ENCODE data around the gene CLIP3. TPM values are rescaled to one million over a fixed set of nuclear protein-coding genes. Genes with fewer than 3 reads are reported as not detected.
"Not testable (repeated sequence)": the region's sequence is repeated elsewhere in the genome, so short reads cannot be mapped to it uniquely, and the experiment has no call there.

CLIP3 gene
- total and polyA plus RNA-seq, 11 donors: 1.3 to 8.0 (median 2.8) TPM

DNA sequence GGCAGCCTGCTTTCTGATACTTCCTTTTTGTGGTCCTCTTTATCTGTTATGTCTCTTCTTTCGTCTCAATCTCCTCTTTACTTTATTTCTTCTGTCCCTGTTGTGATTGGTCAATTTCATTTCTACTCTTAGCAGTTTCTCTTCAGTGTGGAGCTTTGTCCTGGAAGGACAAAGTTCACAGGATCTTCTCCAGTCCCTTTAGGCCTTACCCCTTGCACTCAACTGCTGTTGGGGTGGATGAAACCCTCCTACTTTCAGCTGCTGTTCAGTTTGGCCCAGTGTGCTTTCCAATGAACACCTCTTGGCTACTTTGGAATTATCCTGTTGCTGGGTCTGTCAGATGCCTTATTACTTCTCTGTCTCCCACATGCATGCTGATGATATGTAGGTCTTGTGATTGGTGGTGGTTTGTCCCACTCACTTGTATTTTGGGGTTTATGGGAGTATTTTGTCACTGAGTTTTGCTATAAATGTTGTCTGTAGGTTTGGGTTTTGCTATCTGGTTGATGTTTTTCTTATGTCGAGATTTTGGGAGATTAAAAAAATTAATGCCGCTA, 46.8 kb upstream of the CLIP3 start:
- DNase-seq (no peak), ATAC-seq (no peak)
- H3K4me1 ChIP-seq: peaks cover 0 to 3% (median 0%) of the 10 kb centered on the region in 12 donors
- 93 to 97% (median 95%) methylated on average over 3 of the region's 3 CpGs for WGBS, 4 donors
- intact Hi-C loops (cut with DNase I): no loop called here
- peaks cover 0 to 30% (median 0%) of the 10 kb centered on the region in 9 donors for H3K36me3 ChIP-seq
- H3K27me3 ChIP-seq: no peaks in the 10 kb centered on the region
- no peak overlapping the region for H3K4me3 ChIP-seq
- no peaks in the 10 kb centered on the region for H3K9me3 ChIP-seq
- no peak overlapping the region for H3K27ac ChIP-seq
- TF ChIP-seq, protein P1, sequence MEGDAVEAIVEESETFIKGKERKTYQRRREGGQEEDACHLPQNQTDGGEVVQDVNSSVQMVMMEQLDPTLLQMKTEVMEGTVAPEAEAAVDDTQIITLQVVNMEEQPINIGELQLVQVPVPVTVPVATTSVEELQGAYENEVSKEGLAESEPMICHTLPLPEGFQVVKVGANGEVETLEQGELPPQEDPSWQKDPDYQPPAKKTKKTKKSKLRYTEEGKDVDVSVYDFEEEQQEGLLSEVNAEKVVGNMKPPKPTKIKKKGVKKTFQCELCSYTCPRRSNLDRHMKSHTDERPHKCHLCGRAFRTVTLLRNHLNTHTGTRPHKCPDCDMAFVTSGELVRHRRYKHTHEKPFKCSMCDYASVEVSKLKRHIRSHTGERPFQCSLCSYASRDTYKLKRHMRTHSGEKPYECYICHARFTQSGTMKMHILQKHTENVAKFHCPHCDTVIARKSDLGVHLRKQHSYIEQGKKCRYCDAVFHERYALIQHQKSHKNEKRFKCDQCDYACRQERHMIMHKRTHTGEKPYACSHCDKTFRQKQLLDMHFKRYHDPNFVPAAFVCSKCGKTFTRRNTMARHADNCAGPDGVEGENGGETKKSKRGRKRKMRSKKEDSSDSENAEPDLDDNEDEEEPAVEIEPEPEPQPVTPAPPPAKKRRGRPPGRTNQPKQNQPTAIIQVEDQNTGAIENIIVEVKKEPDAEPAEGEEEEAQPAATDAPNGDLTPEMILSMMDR (IDR thresholded peaks at IDR 0.05): no peak
- no peak for TF ChIP-seq POLR2A (IDR thresholded peaks at IDR 0.05)

DNA sequence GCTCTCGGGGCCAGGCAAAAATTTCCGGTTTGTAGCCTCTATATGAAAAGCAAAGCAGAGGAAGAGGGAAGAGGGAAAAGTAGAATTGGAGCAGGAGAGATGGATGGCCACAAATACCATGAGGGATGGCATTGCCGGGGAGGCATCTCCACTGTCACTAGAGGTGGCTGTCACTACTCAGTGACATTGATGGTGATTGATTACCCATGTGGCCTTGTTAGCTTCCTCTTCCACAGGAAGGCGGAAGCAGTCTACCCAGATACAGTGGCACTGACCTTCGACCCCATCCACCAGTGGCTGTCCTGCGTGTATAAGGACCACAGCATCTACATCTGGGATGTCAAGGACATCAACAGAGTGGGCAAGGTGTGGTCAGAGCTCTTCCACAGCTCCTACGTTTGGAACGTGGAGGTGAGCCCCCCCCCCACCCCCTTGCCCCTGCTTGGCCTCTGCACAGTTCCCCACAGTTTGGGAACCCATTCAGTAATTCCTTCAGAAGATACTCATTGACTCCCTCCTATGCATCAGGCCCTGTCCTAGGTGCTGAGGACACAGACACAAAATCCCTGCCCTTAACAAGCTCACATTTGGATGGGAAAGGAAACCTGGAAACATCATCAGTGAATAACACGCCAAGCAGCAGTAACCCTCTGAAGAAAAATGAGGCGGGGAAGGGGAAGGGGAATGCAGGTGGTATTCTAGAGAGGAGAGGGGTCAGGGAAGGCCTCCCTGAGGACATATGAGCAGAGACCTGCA, 40.6 kb upstream of the CLIP3 start:
- Histone ChIP-seq H3K27me3 (no peaks in the 10 kb centered on the region), H3K4me3 (no peak overlapping the region), H3K27ac (no peak overlapping the region), H3K9me3 (no peaks in the 10 kb centered on the region), H3K4me1 (no peaks in the 10 kb centered on the region), H3K36me3 (peaks cover 0 to 3% (median 0%) of the 10 kb centered on the region in 9 donors)
- no peak for ATAC-seq
- no peak for TF ChIP-seq POLR2A (IDR thresholded peaks at IDR 0.05)
- TF ChIP-seq, protein P1 (IDR thresholded peaks at IDR 0.05): no peak
- intact Hi-C loops (cut with DNase I): no loop called here
- WGBS, 4 donors: 85 to 90% (median 88%) methylated on average over 10 of the region's 10 CpGs
- DNase-seq: no peak

DNA sequence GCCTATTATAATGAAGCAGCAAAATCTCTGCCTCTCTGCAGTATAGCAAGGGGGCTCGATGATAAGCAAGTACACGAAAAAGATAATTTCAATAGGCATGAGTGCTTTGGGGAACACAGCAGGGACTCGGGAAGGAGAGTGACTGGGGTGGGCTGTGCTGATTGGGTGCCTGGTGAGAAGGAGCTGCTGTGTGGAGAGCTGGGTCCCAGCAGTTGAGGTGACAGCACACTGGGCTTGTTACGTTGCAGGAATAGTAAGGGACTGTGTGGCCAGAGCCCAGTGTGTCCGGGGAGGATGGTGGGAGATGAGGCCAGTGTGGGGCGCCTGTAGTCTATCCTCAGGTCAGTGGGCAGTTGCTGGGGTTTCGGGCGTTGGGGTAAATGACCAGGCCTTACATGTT, 39.4 kb upstream of the CLIP3 start:
- H3K4me1 ChIP-seq: no peaks in the 10 kb centered on the region
- DNase-seq (no peak), ATAC-seq (no peak)
- intact Hi-C loops (cut with DNase I): no loop called here
- TF ChIP-seq POLR2A (IDR thresholded peaks at IDR 0.05): no peak
- TF ChIP-seq, protein P1 (IDR thresholded peaks at IDR 0.05): no peak
- no peak overlapping the region for H3K4me3 ChIP-seq
- H3K36me3 ChIP-seq: peaks cover 0 to 3% (median 0%) of the 10 kb centered on the region in 9 donors
- no peak overlapping the region for H3K27ac ChIP-seq
- no peaks in the 10 kb centered on the region for H3K27me3 ChIP-seq
- H3K9me3 ChIP-seq: no peaks in the 10 kb centered on the region
- 66 to 80% (median 77%) methylated on average over 8 of the region's 8 CpGs for WGBS, 4 donors

DNA sequence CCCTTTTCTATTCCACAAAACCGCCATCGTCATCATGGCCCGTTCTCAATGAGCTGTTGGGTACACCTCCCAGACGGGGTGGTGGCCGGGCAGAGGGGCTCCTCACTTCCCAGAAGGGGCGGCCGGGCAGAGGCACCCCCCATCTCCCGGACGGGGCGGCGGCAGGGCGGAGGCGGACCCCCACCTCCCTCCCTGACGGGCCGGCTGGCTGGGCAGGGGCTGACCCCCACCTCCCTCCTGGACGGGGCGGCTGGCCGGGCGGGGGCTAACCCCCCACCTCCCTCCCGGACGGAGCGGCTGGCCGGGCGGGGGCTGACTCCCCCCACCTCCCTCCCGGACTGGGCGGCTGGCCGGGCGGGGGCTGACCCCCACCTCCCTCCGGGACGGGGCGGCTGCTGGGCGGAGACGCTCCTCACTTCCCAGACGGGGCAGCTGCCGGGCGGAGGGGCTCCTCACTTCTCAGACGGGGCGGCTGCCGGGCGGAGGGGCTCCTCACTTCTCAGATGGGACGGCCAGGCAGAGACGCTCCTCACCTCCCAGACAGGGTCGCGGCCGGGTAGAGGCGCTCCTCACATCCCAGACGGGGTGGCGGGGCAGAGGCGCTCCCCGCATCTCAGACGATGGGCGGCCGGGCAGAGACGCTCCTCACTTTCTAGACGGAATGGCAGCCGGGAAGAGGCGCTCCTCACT, 36.3 kb upstream of the CLIP3 start:
- H3K9me3 ChIP-seq, DNase-seq, ATAC-seq, H3K36me3 ChIP-seq, H3K27ac ChIP-seq, H3K4me1 ChIP-seq, H3K27me3 ChIP-seq, H3K4me3 ChIP-seq: not testable (repeated sequence)
- intact Hi-C loops (cut with DNase I): loop anchor here in 1 of 10 donors (5.0 kb wide), 1 partner anchor 33 kb away; no protein-coding TSS in a partner anchor
- WGBS, 4 donors: 97 to 99% (median 98%) methylated on average over 17 to 54 of the region's 57 CpGs

Measured in heart left ventricle (tissue), 16 donors.